ENCODE results near the gene PIGL. TPM values are rescaled to one million over a fixed set of nuclear protein-coding genes. Genes with fewer than 3 reads are reported as not detected.
A peak's percentile ranks its signal among the peaks of the same experiment; 100 is the strongest.

PIGL gene
- total RNA-seq, 2 experiments from 2014 or later = 25.2 to 30.6 TPM

GRCh38 chr17:16338391-16338790 is 121.4 kb downstream of the PIGL start:
- Mint-ChIP-seq H3K36me3 (ENCODE audit: low read depth) (peaks cover 7% of the 10 kb centered on the region), H3K27me3 (no peaks in the 10 kb centered on the region), H3K4me3 (no peak overlapping the region), H3K9me3 (no peaks in the 10 kb centered on the region), H3K4me1 (no peaks in the 10 kb centered on the region), H3K27ac (no peak overlapping the region)
- ChIA-PET POLR2A (no interaction called here), CTCF (interaction anchor here (0.6 to 1.8 kb wide), 2 partner anchors 11 to 1577 kb away, joined by 3 to 6 read pairs; no protein-coding TSS in a partner anchor)
- DNase-seq = no peak

- ChIA-PET POLR2A (no interaction called here), CTCF (interaction anchor here (1.8 kb wide), 1 partner anchor 10 kb away, joined by 6 read pairs; no protein-coding TSS in a partner anchor)
- Mint-ChIP-seq H3K4me1 (no peaks in the 10 kb centered on the region), H3K9me3 (no peaks in the 10 kb centered on the region), H3K27me3 (no peaks in the 10 kb centered on the region), H3K27ac (no peak overlapping the region), H3K4me3 (no peak overlapping the region), H3K36me3 (ENCODE audit: low read depth) (peaks cover 10% of the 10 kb centered on the region)
- DNase-seq = no peak
Observed at GRCh38 chr17:16339402-16339801, 122.4 kb downstream of the PIGL start.

DNA sequence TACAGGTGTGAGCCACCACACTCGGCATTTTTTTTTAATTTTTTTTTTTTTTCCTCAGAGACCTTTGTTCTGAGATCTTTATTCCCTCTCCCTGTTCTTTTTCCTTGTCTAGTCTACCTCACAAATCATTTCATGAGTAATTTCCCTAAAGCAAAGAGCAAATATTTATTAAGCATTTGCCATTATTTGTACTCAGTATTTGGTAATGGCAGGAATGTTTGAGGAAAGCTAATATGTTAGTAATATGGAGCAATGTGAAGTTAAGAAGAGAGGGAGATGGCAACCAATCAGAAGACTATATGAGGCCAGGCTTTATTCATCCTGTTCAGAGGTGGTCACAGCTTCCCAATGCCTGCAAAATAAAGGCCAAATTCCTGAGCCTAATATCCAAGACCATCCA is 122.9 kb downstream of the PIGL start:
- ChIA-PET POLR2A (no interaction called here), CTCF (interaction anchor here (0.6 kb wide), 1 partner anchor 21 kb away, joined by 3 read pairs; no protein-coding TSS in a partner anchor)
- no peak overlapping the region for H3K4me3 Mint-ChIP-seq
- peaks cover 11% of the 10 kb centered on the region for H3K36me3 Mint-ChIP-seq (ENCODE audit: low read depth)
- H3K9me3 Mint-ChIP-seq = no peaks in the 10 kb centered on the region
- no peaks in the 10 kb centered on the region for H3K4me1 Mint-ChIP-seq
- no peak for DNase-seq
- no peaks in the 10 kb centered on the region for H3K27me3 Mint-ChIP-seq
- no peak overlapping the region for H3K27ac Mint-ChIP-seq

- no peak overlapping the region for H3K27ac Mint-ChIP-seq
- peaks cover 14% of the 10 kb centered on the region for H3K36me3 Mint-ChIP-seq (ENCODE audit: low read depth)
- H3K27me3 Mint-ChIP-seq = no peaks in the 10 kb centered on the region
- H3K4me3 Mint-ChIP-seq = no peak overlapping the region
- POLR2A ChIA-PET = no interaction called here
- CTCF ChIA-PET = interaction anchor here (1.3 to 1.8 kb wide), 2 partner anchors 17 to 20 kb away, joined by 5 to 6 read pairs; no protein-coding TSS in a partner anchor
- no peaks in the 10 kb centered on the region for H3K4me1 Mint-ChIP-seq
- H3K9me3 Mint-ChIP-seq = no peaks in the 10 kb centered on the region
- DNase-seq = no peak
Observed at GRCh38 chr17:16342979-16343378, 126.0 kb downstream of the PIGL start.

- DNase-seq = no peak
- Mint-ChIP-seq H3K4me1 (no peaks in the 10 kb centered on the region), H3K36me3 (ENCODE audit: low read depth) (peaks cover 14% of the 10 kb centered on the region), H3K4me3 (no peak overlapping the region), H3K27me3 (no peaks in the 10 kb centered on the region), H3K9me3 (no peaks in the 10 kb centered on the region), H3K27ac (no peak overlapping the region)
- ChIA-PET POLR2A (no interaction called here), CTCF (interaction anchor here (1.0 to 1.8 kb wide), 2 partner anchors 9 to 19 kb away, joined by 3 to 6 read pairs; partner anchors contain the start of gene CENPV)
Observed at GRCh38 chr17:16343569-16343968, 126.6 kb downstream of the PIGL start.

DNA sequence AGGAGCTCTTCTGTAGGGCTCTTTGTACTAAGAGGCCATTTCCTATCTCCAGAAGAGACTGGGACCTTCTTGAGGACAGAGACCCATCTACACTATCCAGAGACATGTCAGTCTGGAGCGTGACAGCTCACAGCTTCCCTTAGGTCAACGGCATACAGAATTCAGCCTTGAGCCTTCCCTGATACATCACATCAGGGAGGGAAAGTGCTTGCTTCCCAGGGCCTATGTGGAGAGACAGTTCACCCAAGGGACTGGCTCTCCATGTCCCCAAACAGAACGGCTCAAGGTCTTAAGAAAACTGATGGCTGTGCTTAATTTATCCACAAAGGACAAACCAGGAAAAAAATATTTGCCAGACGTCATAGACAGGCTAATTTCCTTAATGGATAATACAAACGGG is 128.6 kb downstream of the PIGL start:
- Mint-ChIP-seq H3K4me1 (peaks cover 3% of the 10 kb centered on the region), H3K36me3 (ENCODE audit: low read depth) (peaks cover 17% of the 10 kb centered on the region), H3K9me3 (no peaks in the 10 kb centered on the region), H3K4me3 (no peak overlapping the region), H3K27ac (no peak overlapping the region), H3K27me3 (no peaks in the 10 kb centered on the region)
- DNase-seq = no peak
- ChIA-PET POLR2A (no interaction called here), CTCF (no interaction called here)

GRCh38 chr17:16346721-16347271 is 129.8 kb downstream of the PIGL start:
- Mint-ChIP-seq H3K9me3 (no peaks in the 10 kb centered on the region), H3K4me3 (no peak overlapping the region), H3K4me1 (peaks cover 9% of the 10 kb centered on the region), H3K27ac (no peak overlapping the region), H3K36me3 (ENCODE audit: low read depth) (peaks cover 17% of the 10 kb centered on the region), H3K27me3 (no peaks in the 10 kb centered on the region)
- ChIA-PET CTCF (interaction anchor here (0.7 to 1.4 kb wide), 4 partner anchors 17 to 1513 kb away, joined by 3 to 5 read pairs (median 4); partner anchors contain the start of gene UBB), POLR2A (no interaction called here)
- no peak for DNase-seq

GRCh38 chr17:16348586-16348985 is 131.6 kb downstream of the PIGL start:
- no peaks in the 10 kb centered on the region for H3K9me3 Mint-ChIP-seq
- no peaks in the 10 kb centered on the region for H3K27me3 Mint-ChIP-seq
- peaks cover 19% of the 10 kb centered on the region for H3K4me1 Mint-ChIP-seq
- H3K27ac Mint-ChIP-seq = no peak overlapping the region
- DNase-seq = no peak
- H3K4me3 Mint-ChIP-seq = no peak overlapping the region
- ChIA-PET POLR2A (no interaction called here), CTCF (no interaction called here)
- peaks cover 10% of the 10 kb centered on the region for H3K36me3 Mint-ChIP-seq (ENCODE audit: low read depth)

- DNase-seq = no peak
- POLR2A ChIA-PET = no interaction called here
- Mint-ChIP-seq H3K27ac (no peak overlapping the region), H3K4me3 (no peak overlapping the region), H3K4me1 (peaks cover 23% of the 10 kb centered on the region), H3K9me3 (no peaks in the 10 kb centered on the region), H3K27me3 (no peaks in the 10 kb centered on the region), H3K36me3 (ENCODE audit: low read depth) (peaks cover 7% of the 10 kb centered on the region)
- CTCF ChIA-PET = interaction anchor here (0.7 to 1.8 kb wide), 4 partner anchors 8 to 130 kb away, joined by 3 to 9 read pairs (median 5); no protein-coding TSS in a partner anchor
Observed at GRCh38 chr17:16349431-16349830, 132.4 kb downstream of the PIGL start.

DNA sequence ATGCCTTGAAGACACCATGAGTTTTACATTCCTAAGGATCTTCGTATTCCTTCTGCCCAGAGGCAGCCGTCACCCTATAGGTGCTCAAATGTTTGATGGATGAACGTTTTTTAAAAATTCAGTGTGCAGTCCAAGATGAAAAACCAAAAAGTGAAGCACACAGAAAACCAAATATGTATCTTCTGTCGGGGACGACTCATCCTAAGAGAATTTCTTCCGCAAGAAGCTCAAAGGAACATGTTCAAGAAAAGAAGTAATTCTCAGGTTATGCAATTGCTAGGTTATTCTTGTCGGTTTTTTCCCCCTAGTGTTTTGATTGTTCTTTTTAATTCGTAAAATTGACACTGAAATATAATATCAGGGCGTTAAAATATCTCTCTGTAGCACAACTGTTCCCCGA is 134.8 kb downstream of the PIGL start:
- H3K27me3 Mint-ChIP-seq = no peaks in the 10 kb centered on the region
- H3K9me3 Mint-ChIP-seq = no peaks in the 10 kb centered on the region
- ChIA-PET CTCF (interaction anchor here (1.5 to 3.6 kb wide), 2 partner anchors 12 to 64 kb away, joined by 4 to 27 read pairs; no protein-coding TSS in a partner anchor), POLR2A (no interaction called here)
- peaks cover 6% of the 10 kb centered on the region for H3K36me3 Mint-ChIP-seq (ENCODE audit: low read depth)
- peak overlapping the region; percentile 87 for H3K27ac Mint-ChIP-seq
- no peak for DNase-seq
- peaks cover 23% of the 10 kb centered on the region for H3K4me1 Mint-ChIP-seq
- peak overlapping the region; percentile 89 for H3K4me3 Mint-ChIP-seq

- peak; percentile 18 for DNase-seq
- CTCF ChIA-PET = interaction anchor here (0.6 to 3.6 kb wide), 6 partner anchors 8 to 126 kb away, joined by 3 to 27 read pairs (median 4); no protein-coding TSS in a partner anchor
- H3K4me3 Mint-ChIP-seq = peak overlapping the region; percentile 89
Observed at GRCh38 chr17:16352303-16352666, 135.3 kb downstream of the PIGL start.

GRCh38 chr17:16352667-16353316 is 135.8 kb downstream of the PIGL start:
- Mint-ChIP-seq H3K36me3 (ENCODE audit: low read depth) (peaks cover 4% of the 10 kb centered on the region), H3K27ac (peak overlapping the region; percentile 87), H3K4me3 (peak overlapping the region; percentile 89), H3K4me1 (peaks cover 23% of the 10 kb centered on the region), H3K9me3 (no peaks in the 10 kb centered on the region), H3K27me3 (no peaks in the 10 kb centered on the region)
- peak; percentile 24 for DNase-seq
- ChIA-PET POLR2A (no interaction called here), CTCF (interaction anchor here (0.5 to 3.6 kb wide), 7 partner anchors 9 to 127 kb away, joined by 3 to 27 read pairs (median 3); no protein-coding TSS in a partner anchor)

More at GRCh38 chr17:16352303-16352666, 135.3 kb downstream of the PIGL start:
- POLR2A ChIA-PET = no interaction called here
- Mint-ChIP-seq H3K9me3 (no peaks in the 10 kb centered on the region), H3K27me3 (no peaks in the 10 kb centered on the region), H3K36me3 (ENCODE audit: low read depth) (peaks cover 6% of the 10 kb centered on the region), H3K4me1 (peaks cover 23% of the 10 kb centered on the region), H3K27ac (peak overlapping the region; percentile 87)
